BJ (cell line): ENCODE data around the gene TRPM3. TPM values are rescaled to one million over a fixed set of nuclear protein-coding genes. Genes with fewer than 3 reads are reported as not detected.

Source experiments
- CTCF ChIA-PET: fragments of 350-600 bp; formaldehyde crosslinking; extraction: SDS; loops from one replicate; lab custom pipeline; 2021; ENCODE audit warnings: antibody characterized with exemption, inconsistent platforms; lab: Yijun Ruan, JAX
- POLR2A ChIA-PET: fragments of 300-600 bp; sonication (Branson Sonifier 250); formaldehyde crosslinking; extraction: SDS; loops from one replicate; lab custom pipeline; 2021; ENCODE audit warnings: antibody characterized with exemption; lab: Charles Lee
- DNase-seq: peaks from one replicate; pipeline ENCODE4 v3.0.0-alpha.2; 2011; ENCODE audit warnings: low read depth
- H3K27me3 ChIP-seq: 2 replicates; pipeline ENCODE4 v1.6.0; 2011; ENCODE audit warnings: low read length; ENCODE audit not compliant: control insufficient read depth, insufficient read depth
- H3K36me3 ChIP-seq: 2 replicates; pipeline ENCODE4 v1.5.1; 2011; ENCODE audit warnings: low read length; ENCODE audit not compliant: control insufficient read depth, insufficient read depth
- H3K4me3 ChIP-seq: 2 replicates; pipeline ENCODE4 v1.5.1; 2011; ENCODE audit warnings: low read depth, mild to moderate bottlenecking, control low read depth, low read length
- CTCF ChIP-seq: IDR thresholded peaks from 2 replicates; pipeline ENCODE4 v1.5.1; 2011; ENCODE audit warnings: low read depth, mild to moderate bottlenecking, control low read depth, inconsistent platforms, low read length, moderate library complexity; ENCODE audit not compliant: insufficient read depth
- polyA plus RNA-seq: library from polyadenylated mRNA; depleted of rRNA; stranded (reverse); fragments of >200 nt; gene quantifications from 2 replicates; pipeline ENCODE4 v1.2.3, GENCODE V29; 2011

TRPM3 gene
- polyA plus RNA-seq, 1 experiment: 0.07 TPM

GRCh38 chr9:70677055-70677735 is 444.2 kb downstream of the TRPM3 start:
- no peak for TF ChIP-seq CTCF
- ChIA-PET POLR2A (no interaction called here), CTCF (interaction anchor here (0.6 to 1.2 kb wide), 3 partner anchors 11 to 250 kb away, joined by 3 to 4 read pairs (median 3); no protein-coding TSS in a partner anchor)
- Histone ChIP-seq H3K36me3 (no peaks in the 10 kb centered on the region), H3K4me3 (no peak overlapping the region), H3K27me3 (no peaks in the 10 kb centered on the region)
- DNase-seq: no peak

- POLR2A ChIA-PET: no interaction called here
- no peak for TF ChIP-seq CTCF
- no peaks in the 10 kb centered on the region for H3K27me3 ChIP-seq
- no peaks in the 10 kb centered on the region for H3K36me3 ChIP-seq
- CTCF ChIA-PET: no interaction called here
- DNase-seq: no peak
- H3K4me3 ChIP-seq: no peak overlapping the region
Measured at GRCh38 chr9:70675868-70676370, 445.5 kb downstream of the TRPM3 start.

GRCh38 chr9:70673844-70674243 is 447.6 kb downstream of the TRPM3 start:
- no peak overlapping the region for H3K4me3 ChIP-seq
- no peaks in the 10 kb centered on the region for H3K36me3 ChIP-seq
- TF ChIP-seq CTCF: no peak
- H3K27me3 ChIP-seq: no peaks in the 10 kb centered on the region
- DNase-seq: no peak
- ChIA-PET POLR2A (no interaction called here), CTCF (no interaction called here)

- no peak for DNase-seq
- ChIA-PET CTCF (interaction anchor here (0.8 kb wide), 1 partner anchor 11 kb away, joined by 3 read pairs; no protein-coding TSS in a partner anchor), POLR2A (no interaction called here)
- Histone ChIP-seq H3K36me3 (no peaks in the 10 kb centered on the region), H3K27me3 (no peaks in the 10 kb centered on the region), H3K4me3 (no peak overlapping the region)
- no peak for TF ChIP-seq CTCF
Measured at GRCh38 chr9:70672161-70672649, 449.2 kb downstream of the TRPM3 start.

- CTCF ChIA-PET: interaction anchor here (1.4 kb wide), 1 partner anchor 580 kb away, joined by 3 read pairs; no protein-coding TSS in a partner anchor
- Histone ChIP-seq H3K4me3 (no peak overlapping the region), H3K27me3 (no peaks in the 10 kb centered on the region), H3K36me3 (no peaks in the 10 kb centered on the region)
- DNase-seq: no peak
- POLR2A ChIA-PET: no interaction called here
- no peak for TF ChIP-seq CTCF
Measured at GRCh38 chr9:70668751-70669150, 452.7 kb downstream of the TRPM3 start.
